Upper lobe of left lung (tissue), 4 donors: Measurements from ENCODE around the gene ACTG1.

Source experiments
- CTCF ChIP-seq, 6 experiments: fragments of 450-650 bp in 4 of 6; fragments of 200-600 bp in 2 of 6; sonication (generic) in 2 of 6; IDR thresholded peaks; one replicate each; pipeline ENCODE4 v1.5.1; 2016 to 2019; ENCODE audit warnings: antibody characterized with exemption in 6 of 6
- POLR2A ChIP-seq, 4 donors: fragments of 450-650 bp; IDR thresholded peaks; one replicate each; pipeline ENCODE4 v1.5.1; 2016 to 2017; ENCODE audit warnings: antibody characterized with exemption in 4 of 4, mild to moderate bottlenecking in 2 of 4

GRCh38 chr17:81503619-81504018 lies 9.0 kb downstream of the ACTG1 start:
- no peak for TF ChIP-seq CTCF (IDR thresholded peaks at IDR 0.05)
- no peak for TF ChIP-seq POLR2A (IDR thresholded peaks at IDR 0.05)
